ENCODE results near the gene TDRD1.

TDRD1 gene

DNA sequence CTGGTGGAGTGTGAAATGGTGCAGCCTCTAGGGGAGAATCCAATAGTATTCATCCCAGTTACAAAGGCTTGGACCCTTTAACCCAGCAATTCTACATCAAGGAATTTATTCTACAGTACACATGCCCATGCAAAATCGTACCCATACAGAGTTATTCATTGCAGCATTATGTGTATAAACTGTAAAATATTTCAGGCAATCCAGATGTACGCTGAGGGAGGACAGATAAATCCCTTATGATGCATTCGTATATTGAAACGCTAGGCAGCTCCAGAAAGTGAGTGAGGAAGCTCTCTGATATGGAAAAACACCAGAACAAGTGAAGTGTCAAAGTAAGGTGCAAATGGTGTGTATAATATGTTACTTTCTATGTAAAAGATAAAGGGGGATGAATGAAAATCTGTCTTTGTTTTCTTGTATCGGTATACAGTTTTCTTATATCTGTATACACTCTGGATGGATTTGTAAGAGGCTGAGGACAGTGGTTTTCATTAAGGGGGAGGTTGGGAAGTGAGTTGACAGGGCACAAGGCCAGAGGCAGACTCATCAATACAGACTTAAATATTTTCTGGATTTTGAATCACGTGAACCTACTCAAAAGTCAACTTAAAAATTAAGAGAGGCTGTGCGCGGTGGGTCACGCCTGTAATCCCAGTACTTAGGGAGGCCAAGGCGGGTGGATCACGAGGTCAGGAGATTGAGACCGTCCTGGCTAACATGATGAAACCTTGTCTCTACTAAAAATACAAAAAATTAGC lies 77.0 kb downstream of the TDRD1 start:
- in situ Hi-C loops (cut with MboI; ENCODE audit: low pct_unique_long_range_greater_than_20kb, low sequenced_read_pairs), result no loop called here
- DNase-seq, result no peak

DNA sequence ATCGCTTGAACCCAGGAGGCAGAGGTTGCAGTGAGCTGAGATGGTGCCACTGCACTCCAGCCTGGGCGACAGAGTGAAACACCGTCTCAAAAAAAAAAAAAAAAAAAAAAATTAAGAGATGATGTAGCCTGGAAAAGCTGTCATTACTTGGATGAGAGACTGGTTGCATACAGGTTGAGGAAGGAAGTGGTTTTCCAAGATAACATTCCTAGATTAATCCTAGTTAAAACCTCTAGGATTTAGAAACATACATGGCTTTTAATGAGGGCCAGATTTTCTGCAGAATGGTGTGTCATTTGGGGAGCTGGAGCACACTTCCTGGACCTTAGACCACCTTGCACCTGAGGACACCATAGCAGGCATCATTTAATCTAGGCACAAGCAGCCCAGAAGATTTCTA lies 77.7 kb downstream of the TDRD1 start:
- DNase-seq, result no peak
- in situ Hi-C loops (cut with MboI; ENCODE audit: low pct_unique_long_range_greater_than_20kb, low sequenced_read_pairs), result no loop called here

DNA sequence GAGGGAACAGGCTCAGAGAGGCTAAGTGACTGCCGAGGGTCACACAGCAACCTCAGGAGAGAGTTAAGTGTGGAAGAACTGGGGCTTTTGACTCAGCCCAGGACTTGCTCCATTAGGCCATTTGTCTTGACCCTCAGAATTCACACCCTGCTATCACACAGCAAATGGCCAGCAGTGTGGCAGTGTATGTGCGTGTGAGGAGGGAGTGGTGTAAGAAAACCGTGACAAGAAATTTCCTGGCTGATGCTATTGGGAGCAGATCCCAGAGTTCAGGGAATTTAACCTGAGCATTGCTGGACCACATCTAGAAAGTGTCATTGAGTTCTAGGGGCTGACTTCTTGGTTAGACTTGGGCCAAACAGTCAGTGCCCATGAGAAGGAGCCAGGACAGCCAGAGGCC lies 78.3 kb downstream of the TDRD1 start:
- in situ Hi-C loops (cut with MboI; ENCODE audit: low pct_unique_long_range_greater_than_20kb, low sequenced_read_pairs), result no loop called here

DNA sequence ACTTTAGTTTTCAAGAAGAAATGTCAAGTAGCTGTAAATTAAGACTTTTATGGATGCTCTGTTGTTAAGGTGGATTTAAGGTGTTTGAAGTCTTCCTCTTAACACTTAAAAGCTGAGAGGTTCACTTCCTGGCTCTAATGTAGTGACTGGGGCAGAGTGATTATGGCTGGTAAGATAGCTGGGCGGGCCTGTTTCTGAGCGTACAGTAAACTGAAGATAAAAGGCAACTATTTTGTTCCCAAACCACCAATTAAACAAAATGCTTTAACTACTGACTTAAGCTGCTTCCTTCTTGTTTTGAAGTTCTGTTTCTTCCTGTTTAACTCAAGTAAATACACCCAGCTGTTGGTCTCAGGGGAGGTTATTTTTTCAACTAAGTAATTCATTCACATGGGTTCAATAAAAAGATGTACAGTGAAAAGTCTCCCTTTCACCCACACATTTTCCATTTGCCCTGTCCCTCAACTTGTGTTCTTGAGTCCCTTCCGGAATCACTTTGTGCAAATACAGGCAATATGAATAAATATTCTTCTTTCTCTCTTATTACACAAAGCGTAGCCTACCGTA lies 79.2 kb downstream of the TDRD1 start:
- no peak for DNase-seq

More for the DNA sequence above, 78.3 kb downstream of the TDRD1 start:
- DNase-seq, result no peak

DNA sequence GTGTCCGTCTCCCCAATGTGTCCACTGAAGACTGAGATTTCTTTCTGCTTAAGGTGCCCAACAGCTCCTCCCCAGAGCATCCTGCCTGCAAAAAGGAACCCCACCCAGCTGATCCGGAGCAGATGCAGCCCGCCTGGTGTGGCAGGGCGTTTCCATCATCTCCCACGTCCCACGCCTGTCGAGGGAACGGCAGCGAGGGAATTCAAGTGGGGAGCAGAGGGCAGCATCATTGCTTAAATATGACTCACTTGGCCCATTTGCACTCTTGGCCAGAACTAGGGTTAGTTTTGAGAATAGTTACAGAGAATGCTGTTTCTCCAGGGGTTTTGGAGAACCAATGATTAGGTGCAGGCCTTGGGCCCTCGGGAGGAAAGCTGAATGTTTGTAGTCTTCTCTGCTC lies 80.7 kb downstream of the TDRD1 start:
- in situ Hi-C loops (cut with MboI; ENCODE audit: low pct_unique_long_range_greater_than_20kb, low sequenced_read_pairs), result no loop called here
- DNase-seq, result no peak

More for the DNA sequence above, 79.2 kb downstream of the TDRD1 start:
- in situ Hi-C loops (cut with MboI; ENCODE audit: low pct_unique_long_range_greater_than_20kb, low sequenced_read_pairs), result no loop called here

DNA sequence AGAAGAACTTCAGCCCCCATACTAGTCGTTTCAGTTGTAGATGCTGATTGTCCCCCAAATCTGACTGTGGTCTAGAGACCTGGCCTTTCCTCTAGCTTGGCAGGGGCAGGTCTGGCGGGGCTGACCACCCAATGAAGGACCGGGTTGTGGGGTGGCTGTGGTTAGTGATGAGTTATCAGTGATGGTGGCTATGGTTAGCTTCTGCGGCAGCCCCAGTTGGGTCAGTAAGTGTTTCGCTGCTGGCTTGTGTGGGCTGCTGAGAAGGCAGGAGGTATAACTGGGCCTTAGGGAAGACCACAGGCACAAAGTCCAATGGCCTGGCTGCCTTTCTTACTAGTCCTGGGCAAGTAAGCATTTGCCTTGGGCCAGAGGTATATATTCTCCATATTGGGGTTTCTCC lies 81.2 kb downstream of the TDRD1 start:
- in situ Hi-C loops (cut with MboI; ENCODE audit: low pct_unique_long_range_greater_than_20kb, low sequenced_read_pairs), result no loop called here
- no peak for DNase-seq

DNA sequence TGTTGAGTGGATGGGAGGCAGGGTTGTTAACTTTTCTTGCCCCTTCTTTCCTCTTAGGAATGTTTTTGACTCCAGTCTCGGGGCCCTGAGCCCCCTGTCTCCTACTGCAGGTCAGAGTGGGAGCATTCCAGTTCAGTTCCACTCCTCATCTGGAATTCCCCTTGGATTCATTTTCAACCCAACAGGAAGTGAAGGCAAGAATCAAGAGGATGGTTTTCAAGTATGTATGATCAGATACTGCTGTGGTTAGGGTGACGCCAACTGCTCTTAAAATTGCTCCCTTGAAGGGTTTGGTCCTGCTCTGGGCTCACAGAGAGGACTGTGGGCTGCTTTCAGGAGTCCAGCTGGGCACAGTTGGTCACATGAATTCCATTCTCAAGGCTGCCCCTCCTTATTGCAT lies 81.9 kb downstream of the TDRD1 start:
- DNase-seq, result no peak

DNA sequence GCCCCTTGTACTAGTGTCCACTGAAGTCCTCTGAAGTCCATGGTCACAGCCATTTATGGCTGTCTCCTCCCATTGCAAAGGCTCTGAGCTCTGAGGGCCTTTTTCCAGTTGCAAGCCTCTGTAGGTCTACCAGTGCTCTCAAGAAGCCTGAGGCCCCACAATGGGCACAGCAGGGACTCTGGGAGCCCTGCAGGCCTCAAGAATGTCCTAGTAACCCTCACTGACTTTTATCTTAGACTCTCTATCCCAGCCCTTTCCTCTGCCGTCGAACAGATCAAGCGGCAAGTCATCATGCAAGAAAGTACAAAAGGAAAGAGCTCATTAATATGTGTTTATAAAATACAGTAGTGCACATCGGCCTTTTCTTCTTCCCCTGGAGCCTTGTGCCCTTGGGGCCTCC lies 83.3 kb downstream of the TDRD1 start:
- in situ Hi-C loops (cut with MboI; ENCODE audit: low pct_unique_long_range_greater_than_20kb, low sequenced_read_pairs), result no loop called here
- no peak for DNase-seq

More for the DNA sequence above, 81.9 kb downstream of the TDRD1 start:
- in situ Hi-C loops (cut with MboI; ENCODE audit: low pct_unique_long_range_greater_than_20kb, low sequenced_read_pairs), result no loop called here

DNA sequence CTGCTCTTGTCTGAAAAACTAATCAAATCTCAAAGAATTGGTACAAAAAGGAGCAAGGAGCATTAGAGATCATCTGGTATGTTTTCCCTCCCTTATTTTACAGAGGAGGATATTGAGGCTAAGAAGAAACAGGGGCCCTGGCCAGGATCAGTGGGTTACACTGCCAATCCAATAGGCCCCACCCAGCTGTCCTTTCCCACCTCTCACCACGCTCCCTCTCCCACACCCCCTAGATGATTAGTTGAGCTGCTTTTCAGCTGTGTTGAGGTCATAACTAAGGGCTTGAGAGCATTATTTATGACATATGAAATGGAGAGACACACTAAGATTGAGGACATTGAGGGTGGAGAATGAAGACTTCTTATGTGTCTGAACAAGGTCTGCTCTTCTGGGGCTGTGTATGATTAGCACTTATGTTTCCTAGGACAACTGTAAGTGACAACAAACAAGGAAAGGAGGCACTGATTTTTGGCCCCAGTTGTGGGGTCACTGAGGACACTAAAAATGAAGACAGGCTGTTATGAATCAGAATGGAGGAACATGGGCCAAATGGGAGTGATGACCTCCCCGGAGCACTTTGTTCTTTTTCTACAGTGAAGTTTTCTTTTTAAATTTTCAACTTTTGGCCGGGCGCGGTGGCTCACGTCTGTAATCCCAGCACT lies 86.4 kb downstream of the TDRD1 start:
- in situ Hi-C loops (cut with MboI; ENCODE audit: low pct_unique_long_range_greater_than_20kb, low sequenced_read_pairs), result no loop called here
- no peak for DNase-seq

DNA sequence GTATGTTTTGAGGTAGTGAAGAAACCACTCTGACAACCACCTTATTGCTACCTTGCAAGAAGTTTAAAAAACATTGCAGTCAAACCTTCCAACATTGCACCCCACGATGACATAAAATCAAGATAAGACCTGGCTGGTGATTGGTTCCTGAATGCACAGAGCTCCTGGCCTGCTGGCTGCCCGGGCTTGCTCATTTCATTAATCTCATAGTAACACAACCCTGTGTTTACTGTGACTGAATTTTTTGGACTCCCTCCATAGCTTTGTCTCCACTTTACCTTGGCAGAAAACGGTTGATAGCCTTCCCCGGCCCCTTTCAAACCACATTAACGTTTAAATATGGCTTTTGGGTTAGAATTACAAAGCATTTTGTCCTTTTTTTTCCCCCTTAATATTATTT lies 87.4 kb downstream of the TDRD1 start:
- DNase-seq, result no peak

DNA sequence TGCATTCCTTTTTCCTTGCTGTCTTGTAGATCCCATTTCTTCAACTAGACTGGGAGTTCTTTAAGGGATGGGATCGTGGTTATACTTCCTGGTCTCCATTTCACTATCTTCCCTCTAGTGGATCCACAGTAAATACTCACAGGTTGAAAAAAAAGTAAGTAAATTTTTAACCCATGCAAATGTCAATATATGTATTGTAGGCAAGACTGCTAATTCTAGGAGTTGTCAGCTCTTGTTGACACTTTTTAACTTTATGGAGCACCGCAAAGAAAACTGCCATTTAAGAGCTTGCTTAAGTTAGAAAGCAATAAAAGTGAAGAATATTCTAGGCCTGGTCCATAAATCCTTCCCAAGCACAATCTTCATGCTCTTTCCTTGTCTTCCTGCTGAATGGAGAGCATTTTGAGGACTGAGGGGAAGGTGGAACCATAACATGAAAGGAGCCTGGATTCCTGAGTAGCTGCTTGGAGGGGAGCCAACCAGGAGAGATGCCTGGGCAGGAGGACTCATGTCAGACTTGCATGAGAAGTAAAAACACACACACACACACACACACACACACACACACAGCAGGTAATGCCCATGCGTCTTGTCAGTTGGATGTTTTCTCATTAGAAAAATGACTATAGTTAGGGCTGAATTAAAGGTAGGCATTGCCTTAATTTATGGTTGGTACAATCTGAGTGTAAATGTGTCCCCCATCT lies 92.1 kb downstream of the TDRD1 start:
- in situ Hi-C loops (cut with MboI; ENCODE audit: low pct_unique_long_range_greater_than_20kb, low sequenced_read_pairs), result no loop called here
- DNase-seq, result no peak

More for the DNA sequence above, 87.4 kb downstream of the TDRD1 start:
- in situ Hi-C loops (cut with MboI; ENCODE audit: low pct_unique_long_range_greater_than_20kb, low sequenced_read_pairs), result no loop called here

DNA sequence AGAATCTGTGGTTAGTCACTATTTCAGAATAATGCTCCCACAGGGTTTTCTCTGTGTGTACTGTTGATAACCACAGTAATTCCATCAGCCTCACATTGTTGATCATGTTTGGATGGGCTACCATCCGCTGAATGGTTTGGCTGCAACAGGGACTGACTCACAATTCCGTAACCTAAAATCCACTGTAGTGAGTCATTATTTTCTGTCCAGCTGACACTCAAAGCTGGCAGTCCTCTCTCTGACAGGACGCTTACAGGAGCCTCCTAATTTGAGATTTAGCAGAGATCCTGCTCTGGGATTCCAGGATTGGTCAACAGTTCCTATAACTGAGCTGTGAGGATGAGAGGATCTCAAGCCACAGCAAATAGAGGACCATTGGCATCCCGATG lies 92.6 kb downstream of the TDRD1 start:
- DNase-seq, result no peak
- in situ Hi-C loops (cut with MboI; ENCODE audit: low pct_unique_long_range_greater_than_20kb, low sequenced_read_pairs), result no loop called here

DNA sequence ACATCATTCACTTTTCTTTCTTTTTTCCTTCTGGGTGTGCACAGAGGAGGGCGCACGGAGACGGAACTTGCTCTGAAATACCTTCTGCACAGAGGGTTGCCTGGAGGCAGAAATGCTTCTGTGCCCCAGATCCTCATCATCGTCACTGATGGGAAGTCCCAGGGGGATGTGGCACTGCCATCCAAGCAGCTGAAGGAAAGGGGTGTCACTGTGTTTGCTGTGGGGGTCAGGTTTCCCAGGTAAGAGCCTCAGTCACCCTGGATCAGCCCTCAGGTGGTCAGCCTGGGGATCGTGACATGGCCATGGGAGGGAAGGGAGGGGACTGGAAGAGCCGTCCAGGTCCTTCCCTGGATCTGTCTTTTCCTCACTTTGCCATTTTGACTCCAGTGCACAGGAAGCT lies 93.5 kb downstream of the TDRD1 start:
- no peak for DNase-seq
- in situ Hi-C loops (cut with MboI; ENCODE audit: low pct_unique_long_range_greater_than_20kb, low sequenced_read_pairs), result no loop called here

DNA sequence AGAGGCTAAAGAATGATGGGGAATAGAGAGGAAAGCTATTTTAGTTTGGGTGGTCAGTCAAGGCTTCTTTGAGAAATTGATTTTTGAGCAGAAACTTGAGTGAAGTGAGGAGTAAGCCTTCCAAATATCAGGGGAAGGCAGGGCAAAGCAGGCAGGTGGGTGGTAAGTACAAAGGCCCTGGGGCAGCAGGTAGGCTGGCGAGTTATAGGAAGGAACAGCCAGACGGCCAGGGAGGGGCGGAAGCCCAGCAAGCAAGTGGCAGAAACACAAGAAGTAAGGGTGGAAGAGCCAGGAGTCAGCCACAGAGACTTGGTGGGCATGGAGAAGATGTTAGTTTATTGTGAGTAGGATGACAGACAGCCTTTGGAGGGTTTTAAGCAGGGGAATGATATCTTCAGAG lies 94.8 kb downstream of the TDRD1 start:
- in situ Hi-C loops (cut with MboI; ENCODE audit: low pct_unique_long_range_greater_than_20kb, low sequenced_read_pairs), result no loop called here
- no peak for DNase-seq

DNA sequence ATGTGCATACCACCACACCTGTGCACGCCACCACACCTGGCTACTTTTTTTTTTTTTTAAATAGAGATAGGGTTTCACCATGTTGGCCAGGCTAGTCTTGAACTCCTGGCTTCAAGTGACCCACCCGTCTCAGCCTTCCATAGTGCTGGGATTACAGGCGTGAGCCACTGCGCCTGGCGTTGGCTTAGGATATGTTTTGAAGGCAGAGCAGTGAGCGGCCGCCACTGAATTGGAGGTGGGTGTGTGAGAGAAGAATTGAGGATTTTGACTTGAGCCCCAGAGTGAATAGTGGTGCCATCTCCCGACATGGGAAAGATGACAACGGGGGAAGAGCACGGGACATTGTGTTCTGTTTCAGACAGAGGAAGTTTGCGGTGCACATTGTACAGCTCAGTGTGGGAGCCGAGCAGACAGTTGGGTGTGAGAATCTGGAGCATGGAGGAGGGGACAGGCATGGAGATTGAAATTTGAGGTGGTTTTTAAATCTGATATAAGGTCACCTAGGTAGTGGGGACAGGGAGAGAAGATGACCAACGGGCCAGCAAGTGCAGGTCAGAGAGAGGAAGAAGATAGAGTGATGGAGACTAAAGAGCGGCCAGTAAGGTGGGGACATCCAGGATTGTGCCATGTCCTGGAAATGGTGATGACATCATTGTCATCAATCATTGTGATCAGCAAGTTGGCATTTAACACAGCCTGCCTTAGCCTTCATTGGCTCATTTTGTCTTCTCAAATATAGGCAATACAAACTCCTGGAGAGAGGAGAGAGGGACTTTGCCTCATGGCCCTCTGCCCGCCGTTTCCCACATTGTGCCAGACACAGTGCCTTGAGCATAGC lies 95.7 kb downstream of the TDRD1 start:
- DNase-seq, result no peak
- in situ Hi-C loops (cut with MboI; ENCODE audit: low pct_unique_long_range_greater_than_20kb, low sequenced_read_pairs), result no loop called here

DNA sequence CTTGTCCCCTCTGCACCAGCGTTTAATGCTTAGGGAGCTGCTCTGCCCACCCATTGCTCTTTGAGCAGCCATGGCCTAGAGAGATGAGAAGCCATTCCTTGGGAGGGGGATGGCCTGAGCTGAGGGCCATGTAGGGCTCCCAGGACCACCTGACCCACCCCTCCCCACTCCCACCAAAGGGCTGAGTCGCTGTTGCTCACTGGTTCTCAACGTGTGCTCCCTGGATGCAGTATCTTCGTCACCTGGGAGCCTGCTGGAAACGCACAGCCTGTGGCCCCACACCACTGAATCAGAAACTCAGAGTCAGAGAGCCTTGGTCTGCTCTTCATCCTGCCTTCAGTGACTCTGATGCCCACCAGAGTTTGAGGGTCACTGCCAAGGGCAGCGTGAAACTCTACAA lies 96.9 kb downstream of the TDRD1 start:
- in situ Hi-C loops (cut with MboI; ENCODE audit: low pct_unique_long_range_greater_than_20kb, low sequenced_read_pairs), result no loop called here
- DNase-seq, result no peak

DNA sequence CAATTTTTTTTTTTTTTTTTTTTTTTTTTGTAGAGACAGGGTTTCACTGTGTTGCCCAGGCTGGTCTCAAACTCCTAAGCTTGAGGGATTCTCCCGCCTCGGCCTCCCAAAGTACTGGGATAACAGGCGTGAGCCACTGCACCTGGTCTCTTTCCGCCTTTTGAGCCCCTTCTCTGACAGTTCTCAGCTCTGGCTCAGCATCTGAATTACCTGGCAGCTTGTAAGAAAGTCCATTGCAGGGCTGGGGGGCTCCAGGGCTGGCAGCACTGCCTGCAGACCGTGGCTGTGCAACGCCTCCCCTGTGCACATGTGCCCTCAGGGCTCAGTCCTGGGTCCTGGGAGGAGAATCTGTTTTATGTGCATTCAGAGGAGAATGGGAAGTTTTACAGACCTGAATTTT lies 97.5 kb downstream of the TDRD1 start:
- in situ Hi-C loops (cut with MboI; ENCODE audit: low pct_unique_long_range_greater_than_20kb, low sequenced_read_pairs), result no loop called here
- DNase-seq, result no peak

DNA sequence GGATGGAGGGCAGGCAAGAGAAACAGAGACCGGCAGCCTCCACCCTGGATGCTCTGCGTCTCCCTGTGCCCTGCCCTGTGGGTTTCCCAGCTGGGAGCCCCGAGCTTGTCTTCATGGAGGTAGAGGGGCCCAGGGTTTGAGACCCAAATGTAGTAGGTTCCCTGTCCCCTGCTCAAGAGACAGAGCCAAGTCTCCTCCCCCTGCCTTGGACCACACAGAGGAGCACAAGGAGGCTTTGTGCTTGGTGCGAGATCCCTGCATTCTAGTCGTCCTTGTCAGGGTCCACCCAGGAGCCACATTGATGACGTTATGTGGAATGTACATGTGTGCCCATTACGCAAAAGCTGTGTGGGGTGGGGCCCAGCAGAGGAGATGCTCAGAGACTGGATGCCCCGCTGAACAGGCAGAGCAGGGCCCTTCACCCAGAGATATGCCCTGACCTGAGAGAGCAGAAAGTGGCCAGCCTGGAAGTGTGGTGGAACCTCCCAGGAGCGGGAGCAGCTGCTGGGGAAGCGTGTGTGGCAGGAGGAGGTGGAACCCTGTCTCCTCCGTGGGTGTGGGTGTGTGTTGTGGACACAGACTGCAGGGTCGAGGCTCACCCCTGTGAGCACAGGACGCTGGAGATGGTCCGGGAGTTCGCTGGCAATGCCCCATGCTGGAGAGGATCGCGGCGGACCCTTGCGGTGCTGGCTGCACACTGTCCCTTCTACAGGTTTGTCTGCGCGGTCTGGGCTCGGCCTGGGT lies 99.2 kb downstream of the TDRD1 start:
- no peak for DNase-seq
- in situ Hi-C loops (cut with MboI; ENCODE audit: low pct_unique_long_range_greater_than_20kb, low sequenced_read_pairs), result no loop called here

DNA sequence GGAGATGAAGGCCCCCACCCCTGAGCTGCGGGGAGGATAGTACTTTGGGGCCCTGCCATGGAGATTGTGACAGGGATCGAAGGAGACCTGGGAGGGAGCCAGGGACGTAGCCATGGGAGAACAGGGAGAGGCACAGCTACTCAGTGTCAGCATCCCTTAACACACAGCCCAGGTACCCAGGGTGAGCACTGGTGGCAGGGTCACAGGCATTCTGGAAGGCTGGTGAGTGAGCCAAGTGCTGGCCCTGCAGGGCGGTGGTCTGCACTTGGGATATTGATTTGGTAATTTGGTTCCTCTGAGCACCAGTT lies 99.7 kb downstream of the TDRD1 start:
- no peak for DNase-seq
- in situ Hi-C loops (cut with MboI; ENCODE audit: low pct_unique_long_range_greater_than_20kb, low sequenced_read_pairs), result no loop called here

Data from KBM-7 (cell line).